ENCODE measurements around the gene FURIN.
"Not testable (repeated sequence)": the region's sequence is repeated elsewhere in the genome, so short reads cannot be mapped to it uniquely, and the experiment has no call there.

The FURIN gene

GRCh38 chr15:90868261-90868689 is at the start of gene FURIN:
FURIN (plus strand) TSS chr15:90868588; CDS start chr15:90875741, 7,153 bp downstream.
- DNase-seq, result no peak

- DNase-seq, result peak; percentile 23
Observed at GRCh38 chr15:90819390-90819789, 49.0 kb upstream of the FURIN start.

GRCh38 chr15:90819850-90820249 is 48.5 kb upstream of the FURIN start:
- DNase-seq, result no peak

- DNase-seq, result no peak
Observed at GRCh38 chr15:90820481-90820880, 47.9 kb upstream of the FURIN start.

GRCh38 chr15:90822204-90822955 is 46.0 kb upstream of the FURIN start:
- DNase-seq, result no peak

GRCh38 chr15:90823455-90823974 is 44.9 kb upstream of the FURIN start:
- DNase-seq, result no peak

GRCh38 chr15:90825115-90825899 is 43.1 kb upstream of the FURIN start:
- not testable (repeated sequence) for DNase-seq

- not testable (repeated sequence) for DNase-seq
Observed at GRCh38 chr15:90826206-90826885, 42.0 kb upstream of the FURIN start.

GRCh38 chr15:90826886-90827435 is 41.4 kb upstream of the FURIN start:
- no peak for DNase-seq

GRCh38 chr15:90828111-90828510 is 40.3 kb upstream of the FURIN start:
- DNase-seq, result no peak

- no peak for DNase-seq
Observed at GRCh38 chr15:90829126-90829525, 39.3 kb upstream of the FURIN start.

- no peak for DNase-seq
Observed at GRCh38 chr15:90829942-90830440, 38.4 kb upstream of the FURIN start.

GRCh38 chr15:90834626-90835025 is 33.8 kb upstream of the FURIN start:
- no peak for DNase-seq

GRCh38 chr15:90836296-90836871 is 32.0 kb upstream of the FURIN start:
- DNase-seq, result no peak

GRCh38 chr15:90837094-90837493 is 31.3 kb upstream of the FURIN start:
- DNase-seq, result no peak

GRCh38 chr15:90838139-90838538 is 30.2 kb upstream of the FURIN start:
- DNase-seq, result no peak

GRCh38 chr15:90838544-90838943 is 29.8 kb upstream of the FURIN start:
- DNase-seq, result no peak

GRCh38 chr15:90839187-90840071 is 29.0 kb upstream of the FURIN start:
- peak; percentile 62 for DNase-seq

- no peak for DNase-seq
Observed at GRCh38 chr15:90840157-90840855, 28.1 kb upstream of the FURIN start.

GRCh38 chr15:90840954-90841353 is 27.4 kb upstream of the FURIN start:
- no peak for DNase-seq

GRCh38 chr15:90844696-90845095 is 23.7 kb upstream of the FURIN start:
- no peak for DNase-seq
